HCT116 (cell line): Measurements from ENCODE around the gene HIPK2. TPM values are rescaled to one million over a fixed set of nuclear protein-coding genes. Genes with fewer than 3 reads are reported as not detected.

Experiments used
- ATAC-seq: fragments of 200-7000 bp; cut with Tn5 transposase; 2 replicates; pipeline ENCODE4 v1.9.1; 2020; ENCODE audit warnings: mild to moderate bottlenecking, moderate library complexity
- BruUV-seq: library from RNA; stranded (reverse); fragments of 400-500 nt; replicated peaks from 2 replicates; lab custom pipeline; 2021; lab: Mats Ljungman, UMichigan
- CTCF ChIA-PET: fragments of 300-600 bp; sonication (Branson Sonifier 250); formaldehyde crosslinking; loops from one replicate; lab custom pipeline; 2021; ENCODE audit warnings: antibody characterized with exemption; lab: Charles Lee
- POLR2A ChIA-PET: fragments of 300-600, 350-600 bp; sonication (Branson Sonifier 250); formaldehyde crosslinking; loops from one replicate; lab custom pipeline; 2021; ENCODE audit warnings: antibody characterized with exemption; lab: Charles Lee
- RAD21 ChIA-PET, 2 experiments: fragments of 300-600 bp; sonication (Branson Sonifier 250); formaldehyde crosslinking; loops; one replicate each; lab custom pipeline; 2023; ENCODE audit warnings: low total read pairs in 2 of 2; ENCODE audit not compliant: uncharacterized antibody in 2 of 2, unreplicated experiment in 2 of 2, low non-redundant PET in 1 of 2; lab: Charles Lee
- DNase-seq: peaks from one replicate; pipeline ENCODE4 v3.0.0-alpha.2; 2010; ENCODE audit warnings: low read depth, low spot score
- H2AFZ ChIP-seq: fragments of 200-600 bp; shearing (Covaris generic), sonication (generic); 2 replicates; pipeline ENCODE4 v1.6.1; 2017; ENCODE audit warnings: low read depth, mixed run types, mixed read lengths, antibody characterized with exemption, low read length; ENCODE audit not compliant: poor library complexity, severe bottlenecking
- H3K27ac ChIP-seq: 2 replicates; pipeline ENCODE4 v1.5.1; 2012; ENCODE audit warnings: low read depth, low read length
- H3K27me3 ChIP-seq: fragments of 200-600 bp; sonication (generic); 2 replicates; pipeline ENCODE4 v1.6.1; 2016; ENCODE audit warnings: mixed run types, low read length, mixed read lengths; ENCODE audit not compliant: insufficient read depth
- H3K36me3 ChIP-seq, 2 experiments: fragments of 200-500 bp in 1 of 2; fragments of 200-600 bp in 1 of 2; sonication (Bioruptor generic) in 1 of 2; sonication (generic) in 1 of 2; 2 replicates each; pipeline versions ENCODE4 v1.5.1 to v1.6.1; 2014 to 2016; ENCODE audit warnings: low read length in 2 of 2, inconsistent platforms in 1 of 2, mixed read lengths in 1 of 2, mixed run types in 1 of 2; ENCODE audit not compliant: insufficient read depth in 2 of 2, control insufficient read depth in 1 of 2
- H3K4me1 ChIP-seq, 2 experiments: fragments of 200-600 bp in 1 of 2; sonication (generic) in 1 of 2; 2 replicates each; pipeline versions ENCODE4 v1.5.1 to v1.6.1; 2012 to 2017; ENCODE audit warnings: low read length in 2 of 2, inconsistent platforms in 1 of 2, mild to moderate bottlenecking in 1 of 2, mixed read lengths in 1 of 2, mixed run types in 1 of 2, moderate library complexity in 1 of 2; ENCODE audit not compliant: insufficient read depth in 2 of 2, control insufficient read depth in 1 of 2
- H3K4me2 ChIP-seq: fragments of 200-600 bp; sonication (generic); 2 replicates; pipeline ENCODE4 v1.6.1; 2017; ENCODE audit warnings: mixed run types, low read length, mixed read lengths
- H3K4me3 ChIP-seq, 2 experiments: fragments of 200-600 bp in 1 of 2; sonication (generic) in 1 of 2; replicated peaks in 1 of 2; 2 replicates each; pipeline ENCODE4 v1.5.1; 2011 to 2016; ENCODE audit warnings: low read length in 2 of 2, control low read depth in 1 of 2, low read depth in 1 of 2, mild to moderate bottlenecking in 1 of 2, mixed read lengths in 1 of 2, mixed run types in 1 of 2
- H3K79me2 ChIP-seq: fragments of 200-600 bp; sonication (generic); 2 replicates; pipeline ENCODE4 v1.6.1; 2017; ENCODE audit warnings: mild to moderate bottlenecking, mixed run types, low read length, moderate library complexity, mixed read lengths; ENCODE audit not compliant: insufficient read depth
- H3K9ac ChIP-seq: fragments of 200-600 bp; sonication (generic); 2 replicates; pipeline ENCODE4 v1.6.1; 2016; ENCODE audit warnings: low read length, mixed read lengths
- H3K9me2 ChIP-seq: fragments of 200-600 bp; sonication (generic), shearing (Covaris generic); 2 replicates; pipeline ENCODE4 v1.6.1; 2017; ENCODE audit warnings: mixed run types, mild to moderate bottlenecking, moderate library complexity; ENCODE audit not compliant: insufficient read depth
- H3K9me3 ChIP-seq, 2 experiments: fragments of 200-500 bp in 1 of 2; fragments of 200-600 bp in 1 of 2; sonication (Bioruptor generic) in 1 of 2; sonication (generic) in 1 of 2; 2 replicates each; pipeline ENCODE4 v1.6.1; 2014 to 2017; ENCODE audit warnings: low read length in 2 of 2, mixed read lengths in 2 of 2, inconsistent platforms in 1 of 2, low read depth in 1 of 2, mild to moderate bottlenecking in 1 of 2, mixed run types in 1 of 2, moderate library complexity in 1 of 2; ENCODE audit not compliant: control insufficient read depth in 1 of 2, insufficient read depth in 1 of 2
- H4K20me1 ChIP-seq: fragments of 200-600 bp; sonication (generic), shearing (Covaris generic); 2 replicates; pipeline ENCODE4 v1.6.1; 2017; ENCODE audit warnings: mixed run types, mild to moderate bottlenecking, moderate library complexity; ENCODE audit not compliant: insufficient read depth
- CBX3 ChIP-seq: IDR thresholded peaks from 2 replicates; pipeline ENCODE4 v1.6.1; 2012; ENCODE audit warnings: low read depth
- CEBPB ChIP-seq: IDR thresholded peaks from 2 replicates; pipeline ENCODE4 v1.6.1; 2012; ENCODE audit warnings: low read depth
- EGR1 ChIP-seq: IDR thresholded peaks from 2 replicates; pipeline ENCODE4 v1.6.1; 2012; ENCODE audit warnings: low read depth
- EZH2 ChIP-seq: fragments of 200-600 bp; sonication (generic); IDR thresholded peaks from 2 replicates; pipeline ENCODE4 v1.6.1; 2017; ENCODE audit warnings: antibody characterized with exemption, mixed run types
- EZH2phosphoT487 ChIP-seq: fragments of 200-600 bp; IDR thresholded peaks from 2 replicates; pipeline ENCODE4 v1.6.1; 2018; ENCODE audit warnings: antibody characterized with exemption, borderline replicate concordance
- FOSL1 ChIP-seq: IDR thresholded peaks from 2 replicates; pipeline ENCODE4 v1.6.1; 2012; ENCODE audit warnings: low read depth
- POLR2AphosphoS5 ChIP-seq: IDR thresholded peaks from 2 replicates; pipeline ENCODE4 v1.6.1; 2011; ENCODE audit warnings: mild to moderate bottlenecking, low read depth, low read length, moderate library complexity
- RAD21 ChIP-seq: IDR thresholded peaks from 2 replicates; pipeline ENCODE4 v1.6.1; 2012; ENCODE audit warnings: low read depth, mild to moderate bottlenecking
- SIN3A ChIP-seq: IDR thresholded peaks from 2 replicates; pipeline ENCODE4 v1.6.1; 2012; ENCODE audit warnings: low read depth
- SP1 ChIP-seq: IDR thresholded peaks from 2 replicates; pipeline ENCODE4 v1.6.1; 2012; ENCODE audit warnings: low read depth
- SRF ChIP-seq: IDR thresholded peaks from 2 replicates; pipeline ENCODE4 v1.6.1; 2012; ENCODE audit warnings: low read depth
- TCF7L2 ChIP-seq: IDR thresholded peaks from 2 replicates; pipeline ENCODE4 v1.7.0; 2011; ENCODE audit warnings: borderline replicate concordance, inconsistent platforms; ENCODE audit not compliant: insufficient read depth, insufficient read length; ENCODE audit errors: extremely low read depth
- ZFX ChIP-seq: fragments of 450-650 bp; IDR thresholded peaks from 2 replicates; pipeline ENCODE4 v1.6.1; 2017
- ZNF274 ChIP-seq: fragments of 200-500 bp; sonication (Bioruptor generic); IDR thresholded peaks from 2 replicates; pipeline ENCODE4 v1.6.1; 2014; ENCODE audit warnings: mild to moderate bottlenecking, low read depth, low read length, inconsistent platforms
- intact Hi-C: fragments of 100-400 bp; cut with micrococcal nuclease; formaldehyde crosslinking; loops from 2 replicates; pipeline ENCODE4 v1.10.0; 2022
- total RNA-seq: library from RNA; stranded (reverse); gene quantifications from one replicate; pipeline ENCODE4 v1.2.1, GENCODE V29; 2021; ENCODE audit not compliant: unreplicated experiment
- TF ChIP-seq, protein P1 (sequence below): IDR thresholded peaks from 2 replicates; pipeline ENCODE4 v1.6.1; 2011; ENCODE audit warnings: mild to moderate bottlenecking, low read length, moderate library complexity; ENCODE audit not compliant: insufficient replicate concordance; ENCODE audit errors: extremely low read depth
- TF ChIP-seq, protein P2 (sequence below): IDR thresholded peaks from 2 replicates; pipeline ENCODE4 v1.6.1; 2012
- TF ChIP-seq, protein P3 (sequence below): IDR thresholded peaks from 2 replicates; pipeline ENCODE4 v1.6.1; 2012

HIPK2 gene
- total RNA-seq, 1 experiment from 2014 or later: 49.5 TPM

DNA sequence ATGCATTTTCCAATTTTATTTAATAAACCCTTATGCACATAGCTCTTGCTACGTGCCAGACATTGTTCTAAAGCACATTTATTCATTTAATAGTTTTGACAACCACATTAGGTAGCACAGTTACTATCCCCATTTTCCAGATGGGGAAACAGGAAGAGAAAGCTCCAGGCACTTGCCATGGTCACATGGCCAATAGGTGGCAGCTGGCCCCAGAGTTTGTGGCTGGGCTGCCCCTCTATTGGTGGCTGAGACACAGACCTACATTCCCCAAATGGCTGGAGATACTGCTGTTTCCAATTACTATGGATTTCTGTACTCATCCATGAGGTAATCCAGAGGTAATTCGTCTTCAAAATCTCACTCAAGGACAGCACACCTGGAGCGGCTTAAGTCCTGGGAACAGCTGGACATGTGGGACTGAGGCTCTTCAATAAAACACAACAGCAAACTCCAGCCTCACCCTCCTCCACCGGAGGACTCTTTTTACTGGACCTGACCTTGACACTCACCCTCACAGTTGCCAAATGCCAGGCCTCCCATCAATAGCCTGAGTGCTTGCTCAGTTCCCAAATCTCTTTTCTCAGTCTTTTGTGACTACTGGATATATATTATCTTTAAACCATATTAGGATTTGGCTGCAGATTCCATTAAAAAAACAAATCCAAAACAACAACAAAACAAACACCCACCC is 148.3 kb downstream of the HIPK2 start:
- Histone ChIP-seq H3K36me3 (peaks cover 11 to 28% of the 10 kb centered on the region in 2 experiments), H3K4me3 (no peak overlapping the region), H4K20me1 (no peaks in the 10 kb centered on the region), H3K4me2 (no peak overlapping the region), H2AFZ (no peak overlapping the region), H3K9me3 (no peaks in the 10 kb centered on the region), H3K9ac (no peak overlapping the region), H3K79me2 (no peaks in the 10 kb centered on the region), H3K27me3 (no peaks in the 10 kb centered on the region), H3K27ac (no peak overlapping the region), H3K4me1 (no peaks in the 10 kb centered on the region), H3K9me2 (no peaks in the 10 kb centered on the region)
- no TSS peak for BruUV-seq
- DNase-seq: no peak
- CTCF ChIA-PET: interaction anchor here (1.0 to 1.1 kb wide), 2 partner anchors 9 to 19 kb away, joined by 3 to 4 read pairs; no protein-coding TSS in a partner anchor
- POLR2A ChIA-PET: no interaction called here
- ATAC-seq: 0 out of 2 replicates have a peak, but pooled peaks have one; percentile 44
- TF ChIP-seq SIN3A: no peak
- no peak for TF ChIP-seq SRF
- TF ChIP-seq, protein P1, sequence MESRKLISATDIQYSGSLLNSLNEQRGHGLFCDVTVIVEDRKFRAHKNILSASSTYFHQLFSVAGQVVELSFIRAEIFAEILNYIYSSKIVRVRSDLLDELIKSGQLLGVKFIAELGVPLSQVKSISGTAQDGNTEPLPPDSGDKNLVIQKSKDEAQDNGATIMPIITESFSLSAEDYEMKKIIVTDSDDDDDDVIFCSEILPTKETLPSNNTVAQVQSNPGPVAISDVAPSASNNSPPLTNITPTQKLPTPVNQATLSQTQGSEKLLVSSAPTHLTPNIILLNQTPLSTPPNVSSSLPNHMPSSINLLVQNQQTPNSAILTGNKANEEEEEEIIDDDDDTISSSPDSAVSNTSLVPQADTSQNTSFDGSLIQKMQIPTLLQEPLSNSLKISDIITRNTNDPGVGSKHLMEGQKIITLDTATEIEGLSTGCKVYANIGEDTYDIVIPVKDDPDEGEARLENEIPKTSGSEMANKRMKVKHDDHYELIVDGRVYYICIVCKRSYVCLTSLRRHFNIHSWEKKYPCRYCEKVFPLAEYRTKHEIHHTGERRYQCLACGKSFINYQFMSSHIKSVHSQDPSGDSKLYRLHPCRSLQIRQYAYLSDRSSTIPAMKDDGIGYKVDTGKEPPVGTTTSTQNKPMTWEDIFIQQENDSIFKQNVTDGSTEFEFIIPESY: no peak
- TF ChIP-seq, protein P2, sequence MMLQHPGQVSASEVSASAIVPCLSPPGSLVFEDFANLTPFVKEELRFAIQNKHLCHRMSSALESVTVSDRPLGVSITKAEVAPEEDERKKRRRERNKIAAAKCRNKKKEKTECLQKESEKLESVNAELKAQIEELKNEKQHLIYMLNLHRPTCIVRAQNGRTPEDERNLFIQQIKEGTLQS: no peak
- TF ChIP-seq POLR2AphosphoS5: no peak
- peak; percentile 28; the same call in 1 of the 2 replicates for TF ChIP-seq RAD21
- RAD21 ChIA-PET: no interaction called here
- intact Hi-C loops: no loop called here

GRCh38 chr7:139627831-139628230 is 150.0 kb downstream of the HIPK2 start:
- intact Hi-C loops: no loop called here
- ChIA-PET POLR2A (no interaction called here), CTCF (no interaction called here), RAD21 (no interaction called here)
- DNase-seq: no peak
- no peaks in the 10 kb centered on the region for H3K9me3 ChIP-seq
- H3K27me3 ChIP-seq: no peaks in the 10 kb centered on the region
- H3K4me2 ChIP-seq: no peak overlapping the region
- no peaks in the 10 kb centered on the region for H4K20me1 ChIP-seq
- 0 out of 4 replicates have a peak, but pooled peaks cover 0 to 4% of the 10 kb centered on the region in 2 experiments for H3K4me1 ChIP-seq
- H3K36me3 ChIP-seq: peaks cover 11 to 28% of the 10 kb centered on the region in 2 experiments
- no peaks in the 10 kb centered on the region for H3K79me2 ChIP-seq
- no peak overlapping the region for H3K27ac ChIP-seq
- H3K4me3 ChIP-seq: no peak overlapping the region
- BruUV-seq: no TSS peak
- no peak overlapping the region for H3K9ac ChIP-seq
- no peaks in the 10 kb centered on the region for H3K9me2 ChIP-seq
- no peak for ATAC-seq
- H2AFZ ChIP-seq: no peak overlapping the region
- TF ChIP-seq CEBPB: no peak
- no peak for TF ChIP-seq EZH2phosphoT487
- no peak for TF ChIP-seq EZH2
- no peak for TF ChIP-seq TCF7L2
- TF ChIP-seq RAD21: no peak
- no peak for TF ChIP-seq FOSL1
- TF ChIP-seq EGR1: no peak
- TF ChIP-seq ZNF274: no peak
- TF ChIP-seq, protein P2: no peak
- no peak for TF ChIP-seq CBX3
- TF ChIP-seq ZFX: no peak
- TF ChIP-seq POLR2AphosphoS5: no peak
- no peak for TF ChIP-seq SIN3A
- TF ChIP-seq, protein P3, sequence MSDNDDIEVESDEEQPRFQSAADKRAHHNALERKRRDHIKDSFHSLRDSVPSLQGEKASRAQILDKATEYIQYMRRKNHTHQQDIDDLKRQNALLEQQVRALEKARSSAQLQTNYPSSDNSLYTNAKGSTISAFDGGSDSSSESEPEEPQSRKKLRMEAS: no peak
- no peak for TF ChIP-seq SRF
- no peak for TF ChIP-seq SP1
